ACHN (cell line): ENCODE measurements around the gene MAN2A2.
"Not testable (repeated sequence)": the region's sequence is repeated elsewhere in the genome, so short reads cannot be mapped to it uniquely, and the experiment has no call there.

ENCODE experiments used
- DNase-seq: peaks from one replicate; pipeline ENCODE4 v3.0.0-alpha.2; 2015
- in situ Hi-C: cut with HindIII; loops from 2 replicates; pipeline ENCODE4 v1.10.0; 2017; ENCODE audit warnings: low sequenced_read_pairs, low pct_ligation_motif_present, low pct_unique_long_range_greater_than_20kb

The MAN2A2 gene

DNA sequence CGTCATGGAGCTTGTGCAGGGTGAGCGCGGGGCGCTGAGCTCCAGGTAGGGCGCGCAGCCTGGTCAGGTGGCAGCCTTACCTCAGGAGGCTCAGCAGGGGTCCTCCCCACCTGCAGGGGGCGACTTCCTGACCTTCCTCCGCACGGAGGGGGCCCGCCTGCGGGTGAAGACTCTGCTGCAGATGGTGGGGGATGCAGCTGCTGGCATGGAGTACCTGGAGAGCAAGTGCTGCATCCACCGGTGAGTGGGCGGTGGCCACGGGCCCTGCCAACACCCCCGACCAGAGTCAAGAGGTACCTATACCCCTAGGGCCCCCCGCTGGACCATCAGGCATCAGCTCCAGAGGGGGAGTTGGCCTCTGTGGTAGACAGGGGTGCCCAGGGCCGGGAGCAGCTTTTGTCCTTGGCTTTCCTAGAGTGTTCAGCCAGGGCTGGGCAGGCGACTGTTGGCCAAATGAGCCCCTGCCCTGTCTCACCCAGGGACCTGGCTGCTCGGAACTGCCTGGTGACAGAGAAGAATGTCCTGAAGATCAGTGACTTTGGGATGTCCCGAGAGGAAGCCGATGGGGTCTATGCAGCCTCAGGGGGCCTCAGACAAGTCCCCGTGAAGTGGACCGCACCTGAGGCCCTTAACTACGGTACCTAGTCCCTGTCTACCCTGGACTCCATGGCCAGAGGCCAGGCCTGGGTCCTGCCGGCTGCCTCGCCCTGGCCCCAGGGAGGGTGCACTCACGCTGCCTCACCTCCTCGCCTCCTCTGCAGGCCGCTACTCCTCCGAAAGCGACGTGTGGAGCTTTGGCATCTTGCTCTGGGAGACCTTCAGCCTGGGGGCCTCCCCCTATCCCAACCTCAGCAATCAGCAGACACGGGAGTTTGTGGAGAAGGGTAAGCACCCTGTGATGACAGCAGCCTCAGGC lies 9.7 kb upstream of the MAN2A2 start:
- in situ Hi-C loops = no loop called here
- DNase-seq = no peak

GRCh38 chr15:90895571-90896117 lies 7.5 kb upstream of the MAN2A2 start:
- in situ Hi-C loops = no loop called here
- no peak for DNase-seq

- in situ Hi-C loops = not testable (repeated sequence)
These were observed 5.9 kb upstream of the MAN2A2 start for GRCh38 chr15:90897131-90897655.

DNA sequence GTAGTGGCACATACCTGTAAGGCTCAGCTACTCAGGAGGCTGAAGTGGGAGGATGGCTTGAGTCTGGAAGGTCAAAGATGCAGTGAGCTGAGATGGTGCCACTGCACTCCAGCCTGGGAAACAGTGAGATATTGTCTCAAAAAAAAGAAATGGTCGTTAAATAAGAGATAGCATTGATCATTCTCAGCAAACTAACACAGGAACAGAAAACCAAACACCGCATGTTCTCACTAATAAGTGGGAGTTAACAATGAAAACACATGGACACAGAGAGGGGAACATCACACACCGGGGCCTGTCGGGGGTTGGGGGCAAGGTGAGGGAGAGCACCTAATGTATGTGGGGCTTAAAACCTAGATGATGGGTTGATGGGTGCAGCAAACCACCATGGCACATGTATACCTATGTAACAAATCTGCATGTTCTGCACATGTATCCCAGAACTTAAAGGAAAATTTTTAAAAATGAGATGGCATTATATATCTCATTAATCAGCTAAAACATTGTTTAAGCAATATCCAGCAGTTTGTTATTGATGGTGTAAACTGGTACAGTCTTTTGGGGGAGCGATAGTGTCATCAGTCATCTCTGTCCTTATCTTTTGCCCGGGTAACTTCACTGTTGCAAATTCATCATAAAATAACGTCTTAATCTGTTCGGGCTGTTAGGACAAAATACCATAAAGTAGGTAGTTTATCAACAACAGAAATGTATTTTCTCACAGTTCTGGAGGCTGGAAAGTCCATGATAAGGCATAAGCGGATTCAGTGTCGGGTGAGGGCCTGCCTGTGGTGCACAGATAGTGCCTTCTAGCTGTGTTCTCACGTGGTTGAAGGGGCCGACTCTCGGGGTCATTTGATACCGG lies 1.7 kb upstream of the MAN2A2 start:
- no peak for DNase-seq
- in situ Hi-C loops = no loop called here

More at GRCh38 chr15:90897131-90897655, 5.9 kb upstream of the MAN2A2 start:
- DNase-seq = not testable (repeated sequence)

- DNase-seq = peak; percentile 75
- in situ Hi-C loops = no loop called here
These were observed 862 bp upstream of the MAN2A2 start for GRCh38 chr15:90902040-90902839.

DNA sequence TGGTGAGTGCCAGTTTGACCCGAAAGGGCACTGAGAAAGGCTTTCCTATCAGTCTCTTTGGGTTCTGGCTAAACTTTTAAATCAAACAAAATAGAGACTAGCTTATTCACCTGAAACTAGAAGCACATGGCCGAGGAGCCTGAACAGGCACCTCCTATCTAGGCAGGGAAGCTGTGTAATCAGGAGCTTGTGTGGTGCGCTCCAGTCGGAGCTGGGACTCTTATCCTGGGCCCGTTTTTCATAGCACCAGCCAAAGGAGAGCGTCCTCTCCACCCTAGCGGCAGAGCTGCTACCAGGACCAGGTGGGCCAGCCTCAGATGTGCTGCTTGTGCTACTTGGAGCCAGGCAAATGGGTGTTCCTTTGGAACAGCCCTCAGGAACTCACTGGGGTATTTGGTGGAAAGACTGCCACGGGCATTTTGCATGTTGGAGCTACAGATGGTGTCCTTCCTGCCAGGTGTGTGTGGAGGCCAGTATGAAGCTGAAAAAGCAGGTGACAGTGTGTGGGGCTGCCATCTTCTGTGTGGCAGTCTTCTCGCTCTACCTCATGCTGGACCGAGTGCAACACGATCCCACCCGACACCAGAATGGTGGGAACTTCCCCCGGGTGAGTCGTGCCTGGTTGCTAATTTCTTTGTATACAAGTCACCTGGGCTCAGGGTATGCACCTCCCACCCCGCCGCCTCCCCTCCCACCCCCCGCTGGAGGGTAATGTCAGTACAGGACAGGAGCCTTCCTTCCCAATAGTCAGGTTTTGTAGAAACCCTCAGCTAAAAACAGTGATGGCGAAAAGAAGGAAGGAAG lies 833 bp downstream of the MAN2A2 start:
- peak; percentile 9 for DNase-seq
- in situ Hi-C loops = no loop called here

DNA sequence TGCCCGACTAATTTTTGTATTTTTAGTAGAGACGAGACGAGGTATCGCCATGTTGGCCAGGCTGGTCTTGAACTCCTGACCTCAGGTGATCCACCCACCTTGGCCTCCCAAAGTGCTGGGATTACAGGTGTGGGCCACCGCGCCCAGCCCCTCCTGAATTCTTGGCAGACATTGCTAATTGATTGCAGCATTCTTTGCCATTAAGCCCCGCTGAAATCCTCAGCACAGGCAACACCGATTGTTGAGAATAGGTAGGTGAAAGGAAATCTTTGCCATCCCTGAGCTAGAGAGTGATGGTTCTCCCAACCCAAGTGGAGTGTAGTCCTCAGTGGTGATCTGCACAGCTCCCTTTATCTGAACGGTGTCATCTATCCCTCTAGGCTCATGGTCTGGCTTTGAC lies 1.6 kb downstream of the MAN2A2 start:
- DNase-seq = no peak

GRCh38 chr15:90905306-90906180 lies 2.4 kb downstream of the MAN2A2 start:
- no peak for DNase-seq
- in situ Hi-C loops = no loop called here

More for the DNA sequence above, 1.6 kb downstream of the MAN2A2 start:
- in situ Hi-C loops = no loop called here

- no peak for DNase-seq
- in situ Hi-C loops = no loop called here
These were observed 3.2 kb downstream of the MAN2A2 start for GRCh38 chr15:90906181-90906849.

DNA sequence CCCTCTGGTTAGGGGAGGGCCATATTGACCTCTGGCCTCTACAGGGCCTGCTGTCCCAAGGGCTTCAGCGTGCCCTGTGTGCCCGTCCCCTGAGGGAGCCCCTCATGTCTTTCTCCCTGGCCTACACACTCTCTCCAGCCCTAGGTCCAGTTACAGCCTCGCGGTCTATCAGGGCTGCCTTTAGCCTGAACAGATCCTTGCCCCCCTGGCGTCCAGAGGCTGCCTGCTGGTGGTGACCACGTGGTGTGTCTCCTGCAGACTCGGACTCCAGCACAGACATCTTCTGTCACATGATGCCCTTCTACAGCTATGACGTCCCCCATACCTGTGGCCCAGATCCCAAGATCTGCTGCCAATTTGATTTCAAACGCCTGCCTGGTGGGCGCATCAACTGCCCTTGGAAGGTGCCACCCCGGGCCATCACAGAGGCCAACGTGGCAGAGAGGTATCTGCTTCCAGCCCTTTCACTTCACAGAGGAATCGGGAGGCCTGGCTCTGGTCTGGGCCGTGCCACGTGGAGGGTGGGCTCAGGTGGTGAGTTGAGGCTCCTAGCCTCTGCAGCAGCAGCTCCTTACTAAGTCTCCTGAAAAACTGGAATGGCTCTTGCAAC lies 4.1 kb downstream of the MAN2A2 start:
- DNase-seq = no peak
- in situ Hi-C loops = no loop called here

GRCh38 chr15:90907838-90908507 lies 4.9 kb downstream of the MAN2A2 start:
- DNase-seq = no peak

DNA sequence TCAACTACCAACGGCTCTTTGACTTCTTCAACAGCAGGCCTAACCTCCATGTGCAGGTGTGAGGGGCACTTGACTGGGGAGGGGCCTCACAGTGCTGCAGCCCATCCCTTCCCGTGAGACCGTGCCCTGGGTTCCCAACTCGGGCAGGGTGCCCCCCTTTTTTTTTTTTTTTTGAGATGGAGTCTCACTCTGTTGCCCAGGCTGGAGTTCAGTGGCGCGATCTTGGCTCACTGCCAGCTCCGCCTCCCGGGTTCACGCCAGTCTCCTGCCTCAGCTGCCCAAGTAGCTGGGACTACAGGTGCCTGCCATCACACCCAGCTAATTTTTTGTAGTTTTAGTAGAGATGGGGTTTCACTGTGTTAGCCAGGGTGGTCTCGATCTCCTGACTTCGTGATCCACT lies 6.3 kb downstream of the MAN2A2 start:
- DNase-seq, in situ Hi-C loops: not testable (repeated sequence)

More at GRCh38 chr15:90907838-90908507, 4.9 kb downstream of the MAN2A2 start:
- in situ Hi-C loops = no loop called here

DNA sequence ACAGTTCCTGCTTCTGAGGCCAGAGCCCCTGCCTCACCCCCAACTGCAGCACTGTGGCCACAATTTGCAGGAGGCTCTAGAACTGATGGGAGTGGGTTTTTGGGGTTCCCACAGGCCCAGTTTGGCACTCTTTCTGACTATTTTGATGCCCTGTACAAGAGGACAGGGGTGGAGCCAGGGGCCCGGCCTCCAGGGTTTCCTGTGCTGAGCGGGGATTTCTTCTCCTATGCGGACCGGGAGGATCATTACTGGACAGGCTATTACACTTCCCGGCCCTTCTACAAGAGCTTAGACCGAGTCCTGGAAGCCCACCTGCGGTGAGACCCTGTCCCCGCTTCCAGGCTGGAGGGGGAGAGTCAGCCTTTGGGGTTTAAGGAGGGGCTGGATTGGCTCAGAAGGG lies 6.9 kb downstream of the MAN2A2 start:
- in situ Hi-C loops = no loop called here
- no peak for DNase-seq

GRCh38 chr15:90910441-90911301 lies 7.6 kb downstream of the MAN2A2 start:
- in situ Hi-C loops = no loop called here
- DNase-seq = no peak
